ENCODE measurements around the gene SLC22A4. TPM values are rescaled to one million over a fixed set of nuclear protein-coding genes. Genes with fewer than 3 reads are reported as not detected.

Gene SLC22A4
- total and polyA plus RNA-seq, 4 donors, result 0.25 to 42.2 (median 0.47) TPM

DNA sequence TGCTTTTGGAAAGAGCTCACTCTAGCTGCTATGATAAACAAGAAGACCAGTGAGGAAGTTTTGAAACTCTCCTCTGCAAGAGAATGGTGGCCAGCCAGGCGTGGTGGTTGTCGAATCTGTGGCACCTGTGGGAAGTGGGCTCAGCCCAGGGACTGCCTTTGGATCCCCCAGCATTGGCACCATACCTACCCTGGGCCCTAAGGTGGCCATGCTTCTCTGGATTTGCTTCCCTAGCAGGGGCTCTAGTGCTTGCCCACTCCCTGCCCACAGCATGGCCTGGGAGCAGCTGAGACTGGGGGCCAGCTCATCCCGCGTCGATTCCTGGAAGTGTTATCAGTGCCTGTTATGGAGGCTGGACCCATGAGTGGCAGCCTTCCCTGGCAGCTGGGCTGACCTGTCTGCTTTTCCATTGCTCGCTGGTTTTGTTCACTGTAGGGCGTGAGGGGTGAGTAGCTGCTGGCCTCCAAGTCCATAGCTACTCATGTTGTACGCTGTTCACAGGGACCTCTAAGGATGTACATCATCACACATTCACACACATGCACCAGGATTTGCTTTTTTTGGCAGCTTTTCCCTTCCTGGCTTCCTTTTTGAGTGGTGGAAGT, 2.3 kb downstream of the SLC22A4 start:
- no peak overlapping the region for H3K9ac ChIP-seq (ENCODE audit: low read depth in 1 of 2, low read length in 2 of 2)
- WGBS, result 92% methylated on average over 8 of the region's 8 CpGs
- H3K4me1 ChIP-seq (ENCODE audit: control insufficient read depth in 4 of 4, insufficient read depth in 4 of 4, low read length in 3 of 4), result peaks cover 7 to 23% (median 15%) of the 10 kb centered on the region in 4 donors
- H3K27me3 ChIP-seq (ENCODE audit: control insufficient read depth in 4 of 4, insufficient read depth in 4 of 4, low read length in 3 of 4), result no peaks in the 10 kb centered on the region
- no peak for TF ChIP-seq HNF4A (conservative IDR thresholded peaks at IDR 0.05)
- no peaks in the 10 kb centered on the region for H3K9me3 ChIP-seq (ENCODE audit: control insufficient read depth in 4 of 4, low read length in 3 of 4)
- peak; percentile 41 for DNase-seq (ENCODE audit: low spot score)
- peak overlapping the region in 1 of 2 donors; percentile 10 for H3K27ac ChIP-seq (ENCODE audit: low read depth in 1 of 2, low read length in 2 of 2)
- no peaks in the 10 kb centered on the region for H3K36me3 ChIP-seq (ENCODE audit: control insufficient read depth in 4 of 4, insufficient read depth in 3 of 4, low read depth in 1 of 4, low read length in 3 of 4)
- no peak overlapping the region for H3K4me3 ChIP-seq (ENCODE audit: low read depth in 1 of 3, low read length in 3 of 3)

GRCh38 chr5:132297211-132297940, 3.2 kb downstream of the SLC22A4 start:
- no peak overlapping the region for H3K9ac ChIP-seq (ENCODE audit: low read depth in 1 of 2, low read length in 2 of 2)
- H3K4me3 ChIP-seq (ENCODE audit: low read depth in 1 of 3, low read length in 3 of 3), result no peak overlapping the region
- 95% methylated on average over 4 of the region's 4 CpGs for WGBS
- TF ChIP-seq, protein P1, sequence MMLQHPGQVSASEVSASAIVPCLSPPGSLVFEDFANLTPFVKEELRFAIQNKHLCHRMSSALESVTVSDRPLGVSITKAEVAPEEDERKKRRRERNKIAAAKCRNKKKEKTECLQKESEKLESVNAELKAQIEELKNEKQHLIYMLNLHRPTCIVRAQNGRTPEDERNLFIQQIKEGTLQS (IDR thresholded peaks at IDR 0.05), result no peak
- TF ChIP-seq NR2F2 (IDR thresholded peaks at IDR 0.05), result no peak
- no peak for TF ChIP-seq ZBTB33 (IDR thresholded peaks at IDR 0.05)
- TF ChIP-seq, protein P2, sequence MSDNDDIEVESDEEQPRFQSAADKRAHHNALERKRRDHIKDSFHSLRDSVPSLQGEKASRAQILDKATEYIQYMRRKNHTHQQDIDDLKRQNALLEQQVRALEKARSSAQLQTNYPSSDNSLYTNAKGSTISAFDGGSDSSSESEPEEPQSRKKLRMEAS (IDR thresholded peaks at IDR 0.05), result no peak
- no peak for TF ChIP-seq TAF1 (conservative IDR thresholded peaks at IDR 0.05)
- no peak for TF ChIP-seq FOXA2 (IDR thresholded peaks at IDR 0.05)
- no peak for TF ChIP-seq RXRA (IDR thresholded peaks at IDR 0.05)
- no peak for TF ChIP-seq EGR1 (IDR thresholded peaks at IDR 0.05; ENCODE audit: low read depth in 2 of 2)
- TF ChIP-seq, protein P3, sequence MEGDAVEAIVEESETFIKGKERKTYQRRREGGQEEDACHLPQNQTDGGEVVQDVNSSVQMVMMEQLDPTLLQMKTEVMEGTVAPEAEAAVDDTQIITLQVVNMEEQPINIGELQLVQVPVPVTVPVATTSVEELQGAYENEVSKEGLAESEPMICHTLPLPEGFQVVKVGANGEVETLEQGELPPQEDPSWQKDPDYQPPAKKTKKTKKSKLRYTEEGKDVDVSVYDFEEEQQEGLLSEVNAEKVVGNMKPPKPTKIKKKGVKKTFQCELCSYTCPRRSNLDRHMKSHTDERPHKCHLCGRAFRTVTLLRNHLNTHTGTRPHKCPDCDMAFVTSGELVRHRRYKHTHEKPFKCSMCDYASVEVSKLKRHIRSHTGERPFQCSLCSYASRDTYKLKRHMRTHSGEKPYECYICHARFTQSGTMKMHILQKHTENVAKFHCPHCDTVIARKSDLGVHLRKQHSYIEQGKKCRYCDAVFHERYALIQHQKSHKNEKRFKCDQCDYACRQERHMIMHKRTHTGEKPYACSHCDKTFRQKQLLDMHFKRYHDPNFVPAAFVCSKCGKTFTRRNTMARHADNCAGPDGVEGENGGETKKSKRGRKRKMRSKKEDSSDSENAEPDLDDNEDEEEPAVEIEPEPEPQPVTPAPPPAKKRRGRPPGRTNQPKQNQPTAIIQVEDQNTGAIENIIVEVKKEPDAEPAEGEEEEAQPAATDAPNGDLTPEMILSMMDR (IDR thresholded peaks at IDR 0.05; ENCODE audit: low read depth, low read length, missing input control), result no peak
- TF ChIP-seq YY1 (IDR thresholded peaks at IDR 0.05), result no peak
- no peak for TF ChIP-seq HNF4G (IDR thresholded peaks at IDR 0.05)
- no peak for TF ChIP-seq RAD21 (IDR thresholded peaks at IDR 0.05)
- TF ChIP-seq JUND (IDR thresholded peaks at IDR 0.05), result no peak
- TF ChIP-seq REST (IDR thresholded peaks at IDR 0.05), result no peak
- no peak for TF ChIP-seq SP1 (IDR thresholded peaks at IDR 0.05)
- no peak for TF ChIP-seq FOXA1 (IDR thresholded peaks at IDR 0.05)
- no peak for TF ChIP-seq HNF4A (conservative IDR thresholded peaks at IDR 0.05)
- TF ChIP-seq GABPA (IDR thresholded peaks at IDR 0.05 in 1 of 2, conservative IDR thresholded peaks at IDR 0.05 in 1 of 2), result no peak
- no peaks in the 10 kb centered on the region for H3K36me3 ChIP-seq (ENCODE audit: control insufficient read depth in 4 of 4, insufficient read depth in 3 of 4, low read depth in 1 of 4, low read length in 3 of 4)
- DNase-seq (ENCODE audit: low spot score), result no peak
- no peaks in the 10 kb centered on the region for H3K27me3 ChIP-seq (ENCODE audit: control insufficient read depth in 4 of 4, insufficient read depth in 4 of 4, low read length in 3 of 4)
- peaks cover 7 to 32% (median 18%) of the 10 kb centered on the region in 4 donors for H3K4me1 ChIP-seq (ENCODE audit: control insufficient read depth in 4 of 4, insufficient read depth in 4 of 4, low read length in 3 of 4)
- H3K27ac ChIP-seq (ENCODE audit: low read depth in 1 of 2, low read length in 2 of 2), result no peak overlapping the region
- no peaks in the 10 kb centered on the region for H3K9me3 ChIP-seq (ENCODE audit: control insufficient read depth in 4 of 4, low read length in 3 of 4)
